ENCODE measurements around the gene CTSW.

The CTSW gene

DNA sequence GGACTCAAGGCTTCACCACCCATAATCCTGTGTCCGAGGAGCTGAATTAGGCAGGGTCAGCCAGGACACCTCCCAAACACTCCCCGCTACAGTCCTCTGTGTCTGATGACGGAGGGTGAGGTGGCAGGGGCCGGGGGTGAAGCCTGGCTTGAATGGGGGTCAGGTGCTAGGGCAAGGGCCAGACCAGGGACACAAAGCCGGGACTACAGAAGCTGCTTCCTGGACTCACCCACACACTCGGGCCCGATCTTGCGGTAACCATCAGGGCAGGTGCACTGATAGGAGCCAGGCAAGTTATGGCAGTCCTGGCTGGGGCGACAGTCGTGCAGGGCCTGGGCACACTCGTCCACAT lies 9.4 kb upstream of the CTSW start:
- H3K27ac ChIP-seq (ENCODE audit: low read depth, low read length), result no peak overlapping the region
- no peak overlapping the region for H3K9ac ChIP-seq (ENCODE audit: low read length)
- TF ChIP-seq, protein P1, sequence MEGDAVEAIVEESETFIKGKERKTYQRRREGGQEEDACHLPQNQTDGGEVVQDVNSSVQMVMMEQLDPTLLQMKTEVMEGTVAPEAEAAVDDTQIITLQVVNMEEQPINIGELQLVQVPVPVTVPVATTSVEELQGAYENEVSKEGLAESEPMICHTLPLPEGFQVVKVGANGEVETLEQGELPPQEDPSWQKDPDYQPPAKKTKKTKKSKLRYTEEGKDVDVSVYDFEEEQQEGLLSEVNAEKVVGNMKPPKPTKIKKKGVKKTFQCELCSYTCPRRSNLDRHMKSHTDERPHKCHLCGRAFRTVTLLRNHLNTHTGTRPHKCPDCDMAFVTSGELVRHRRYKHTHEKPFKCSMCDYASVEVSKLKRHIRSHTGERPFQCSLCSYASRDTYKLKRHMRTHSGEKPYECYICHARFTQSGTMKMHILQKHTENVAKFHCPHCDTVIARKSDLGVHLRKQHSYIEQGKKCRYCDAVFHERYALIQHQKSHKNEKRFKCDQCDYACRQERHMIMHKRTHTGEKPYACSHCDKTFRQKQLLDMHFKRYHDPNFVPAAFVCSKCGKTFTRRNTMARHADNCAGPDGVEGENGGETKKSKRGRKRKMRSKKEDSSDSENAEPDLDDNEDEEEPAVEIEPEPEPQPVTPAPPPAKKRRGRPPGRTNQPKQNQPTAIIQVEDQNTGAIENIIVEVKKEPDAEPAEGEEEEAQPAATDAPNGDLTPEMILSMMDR (IDR thresholded peaks at IDR 0.05; ENCODE audit: insufficient read depth, low read length, poor library complexity, severe bottlenecking), result no peak
- TF ChIP-seq EZH2phosphoT487 (conservative IDR thresholded peaks at IDR 0.05; ENCODE audit: low read length), result no peak
- H2AFZ ChIP-seq (ENCODE audit: low read depth, low read length, severe bottlenecking), result no peak overlapping the region
- no peaks in the 10 kb centered on the region for H3K27me3 ChIP-seq (ENCODE audit: low read length)
- H4K20me1 ChIP-seq (ENCODE audit: low read depth, low read length), result no peaks in the 10 kb centered on the region
- H3F3A ChIP-seq (ENCODE audit: insufficient read depth), result no peaks in the 10 kb centered on the region
- no peaks in the 10 kb centered on the region for H3K9me3 ChIP-seq (ENCODE audit: insufficient read depth, low read length)
- H3K36me3 ChIP-seq (ENCODE audit: low read length), result no peaks in the 10 kb centered on the region
- H3K9me2 ChIP-seq (replicated peaks; ENCODE audit: insufficient read depth, low read length), result no peaks in the 10 kb centered on the region
- no peak overlapping the region for H3K4me2 ChIP-seq (ENCODE audit: low read depth, low read length, poor library complexity, severe bottlenecking)
- H3K4me3 ChIP-seq (ENCODE audit: insufficient read depth, low read length, poor library complexity, severe bottlenecking), result no peak overlapping the region
- H3K79me2 ChIP-seq (ENCODE audit: insufficient read depth, low read length), result no peaks in the 10 kb centered on the region

DNA sequence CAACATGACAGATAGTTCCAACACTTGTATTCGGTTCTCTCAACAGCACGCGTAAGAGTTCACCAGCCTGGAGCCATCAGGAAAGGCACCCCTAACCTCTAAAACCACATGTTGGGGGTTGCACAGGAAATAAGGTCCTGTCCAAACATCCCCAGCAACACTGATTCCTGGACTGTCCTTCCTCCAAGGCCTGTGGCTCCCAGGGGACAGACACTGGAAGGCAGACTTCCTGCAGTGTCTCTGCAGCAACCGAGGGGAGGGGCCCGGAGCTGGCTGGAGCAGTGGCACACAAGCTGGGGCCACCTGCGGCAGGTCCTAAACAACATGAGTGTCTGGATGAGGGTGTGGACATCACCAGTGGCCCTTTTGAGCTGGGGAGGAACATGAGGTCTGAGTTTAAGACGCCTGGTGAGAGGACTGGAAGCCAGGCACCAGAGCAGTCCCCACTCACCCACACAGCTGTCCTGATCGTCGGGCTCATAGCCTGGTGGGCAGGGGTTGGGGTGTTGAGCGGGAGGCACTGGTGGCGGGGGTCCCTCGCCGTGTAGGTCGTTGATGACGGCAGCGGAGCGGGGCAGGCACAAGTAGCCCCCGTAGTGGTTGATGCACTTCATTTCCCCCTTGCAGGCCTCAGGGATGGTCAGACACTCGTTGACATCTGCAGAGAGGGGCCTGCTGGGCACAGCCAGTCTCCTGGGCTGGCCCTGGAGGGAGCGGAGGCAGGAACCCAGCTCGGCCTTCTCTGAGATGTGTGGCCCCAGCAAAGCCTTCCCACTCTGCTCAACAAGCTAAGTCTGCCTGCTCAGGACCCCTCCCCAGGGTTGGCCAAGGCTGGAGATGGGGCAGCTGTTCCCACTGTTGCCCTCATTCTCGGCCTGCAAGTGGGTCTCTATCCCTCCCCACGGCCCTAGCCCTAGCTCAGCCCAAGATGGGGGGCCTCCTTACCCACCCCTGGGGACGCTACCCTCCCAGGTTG lies 8.6 kb upstream of the CTSW start:
- H3F3A ChIP-seq (ENCODE audit: insufficient read depth), result no peaks in the 10 kb centered on the region
- no peak overlapping the region for H3K4me3 ChIP-seq (ENCODE audit: insufficient read depth, low read length, poor library complexity, severe bottlenecking)
- no peak overlapping the region for H3K9ac ChIP-seq (ENCODE audit: low read length)
- no peaks in the 10 kb centered on the region for H3K79me2 ChIP-seq (ENCODE audit: insufficient read depth, low read length)
- no peak overlapping the region for H2AFZ ChIP-seq (ENCODE audit: low read depth, low read length, severe bottlenecking)
- H3K9me3 ChIP-seq (ENCODE audit: insufficient read depth, low read length), result no peaks in the 10 kb centered on the region
- H3K4me2 ChIP-seq (ENCODE audit: low read depth, low read length, poor library complexity, severe bottlenecking), result no peak overlapping the region
- H3K9me2 ChIP-seq (replicated peaks; ENCODE audit: insufficient read depth, low read length), result no peaks in the 10 kb centered on the region
- H3K27ac ChIP-seq (ENCODE audit: low read depth, low read length), result no peak overlapping the region
- H4K20me1 ChIP-seq (ENCODE audit: low read depth, low read length), result no peaks in the 10 kb centered on the region
- no peaks in the 10 kb centered on the region for H3K27me3 ChIP-seq (ENCODE audit: low read length)
- H3K36me3 ChIP-seq (ENCODE audit: low read length), result no peaks in the 10 kb centered on the region
- TF ChIP-seq, protein P1 (IDR thresholded peaks at IDR 0.05; ENCODE audit: insufficient read depth, low read length, poor library complexity, severe bottlenecking), result no peak

DNA sequence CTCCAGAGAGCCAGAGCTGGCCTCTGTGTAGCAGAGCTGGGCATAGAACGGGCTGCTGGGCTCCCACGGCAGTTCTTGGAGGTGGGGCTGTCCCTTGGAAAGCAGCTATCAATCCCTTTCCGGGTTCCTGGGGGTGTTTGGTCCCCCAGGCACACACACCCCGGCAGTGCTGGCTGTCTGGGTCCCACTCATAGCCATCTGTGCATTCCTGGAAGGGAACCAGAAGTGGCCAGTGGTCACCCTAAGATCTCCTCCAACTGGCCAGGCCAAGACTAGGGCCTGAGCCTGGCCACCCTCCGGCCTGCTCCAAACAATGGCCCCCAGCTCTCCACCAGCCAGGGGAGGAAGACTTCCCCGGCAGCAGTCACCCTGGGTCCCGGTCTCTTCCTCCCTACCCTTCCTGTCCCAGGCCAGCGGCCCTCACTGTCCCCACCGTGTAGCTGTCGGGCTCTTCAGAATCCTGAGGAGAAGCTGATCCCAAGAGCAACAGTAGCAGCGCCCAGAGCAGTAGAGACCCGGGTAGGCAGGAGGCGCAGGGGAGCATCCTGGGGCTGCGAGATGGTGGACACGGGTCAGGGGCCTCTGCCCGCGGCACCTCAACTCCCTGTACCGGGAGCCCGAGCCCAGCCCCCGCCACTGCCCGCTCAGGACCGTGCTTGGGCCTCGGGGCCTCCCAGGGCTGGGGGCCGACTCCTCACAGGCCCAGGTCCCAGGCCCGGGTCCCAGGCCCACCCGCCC lies 7.7 kb upstream of the CTSW start:
- H3K4me2 ChIP-seq (ENCODE audit: low read depth, low read length, poor library complexity, severe bottlenecking), result no peak overlapping the region
- H3K9ac ChIP-seq (ENCODE audit: low read length), result no peak overlapping the region
- no peak for TF ChIP-seq EZH2phosphoT487 (conservative IDR thresholded peaks at IDR 0.05; ENCODE audit: low read length)
- TF ChIP-seq, protein P1 (IDR thresholded peaks at IDR 0.05; ENCODE audit: insufficient read depth, low read length, poor library complexity, severe bottlenecking), result no peak
- no peaks in the 10 kb centered on the region for H3K36me3 ChIP-seq (ENCODE audit: low read length)
- H3F3A ChIP-seq (ENCODE audit: insufficient read depth), result no peaks in the 10 kb centered on the region
- no peaks in the 10 kb centered on the region for H3K27me3 ChIP-seq (ENCODE audit: low read length)
- no peak overlapping the region for H3K27ac ChIP-seq (ENCODE audit: low read depth, low read length)
- H3K79me2 ChIP-seq (ENCODE audit: insufficient read depth, low read length), result no peaks in the 10 kb centered on the region
- H3K9me2 ChIP-seq (replicated peaks; ENCODE audit: insufficient read depth, low read length), result no peaks in the 10 kb centered on the region
- H2AFZ ChIP-seq (ENCODE audit: low read depth, low read length, severe bottlenecking), result no peak overlapping the region
- no peaks in the 10 kb centered on the region for H3K9me3 ChIP-seq (ENCODE audit: insufficient read depth, low read length)
- H3K4me3 ChIP-seq (ENCODE audit: insufficient read depth, low read length, poor library complexity, severe bottlenecking), result no peak overlapping the region
- H4K20me1 ChIP-seq (ENCODE audit: low read depth, low read length), result no peaks in the 10 kb centered on the region

Measured in SU-DHL-6 (cell line).